ENCODE results near the gene LPP. TPM values are rescaled to one million over a fixed set of nuclear protein-coding genes. Genes with fewer than 3 reads are reported as not detected.
A peak's percentile ranks its signal among the peaks of the same experiment; 100 is the strongest.

Gene LPP
- total and polyA plus RNA-seq, 2 of the 4 experiments (the other 2 are of a cell fraction): 16.0 to 130 TPM

DNA sequence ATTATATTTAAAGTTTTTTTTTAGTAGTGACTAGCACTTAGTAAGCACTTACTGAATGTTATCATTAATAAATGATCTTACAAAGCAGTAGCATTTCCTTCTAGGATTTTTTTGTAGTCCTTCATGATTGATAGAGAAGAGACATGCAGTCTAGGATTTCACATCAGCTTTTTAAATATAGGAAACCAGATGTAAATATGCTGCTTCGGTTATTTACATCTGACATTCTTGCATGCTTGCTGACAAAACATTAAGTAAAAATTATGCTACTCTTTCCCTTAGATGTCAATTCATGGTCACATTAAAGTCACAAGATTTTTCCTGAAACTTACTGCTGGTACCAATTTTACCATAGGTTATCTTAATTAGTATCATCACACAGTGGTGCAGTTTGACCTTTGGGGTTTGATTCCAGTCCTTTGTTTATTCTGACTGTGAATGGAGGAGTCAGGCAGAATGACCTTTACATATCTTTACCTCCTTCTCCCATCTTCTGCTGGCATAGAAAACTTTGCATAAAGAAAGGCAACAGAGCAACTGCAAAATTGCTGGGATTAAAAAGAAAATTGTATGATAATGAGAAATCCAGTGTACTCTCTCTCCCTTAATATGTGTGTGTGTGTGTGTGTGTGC, 286.5 kb downstream of the LPP start:
- POLR2A ChIA-PET (ENCODE audit: unreplicated experiment): no interaction called here
- Histone ChIP-seq H2AK9ac (replicated peaks; ENCODE audit: low read depth, low read length, poor library complexity) (no peak overlapping the region), H3K4me1 (ENCODE audit: control insufficient read depth, insufficient read depth, low read length) (peaks cover 12% of the 10 kb centered on the region), H3K27ac (ENCODE audit: insufficient read depth, low read length) (no peak overlapping the region), H3K9me3 (ENCODE audit: control insufficient read depth, insufficient read depth, low read length) (0 out of 2 replicates have a peak, but pooled peaks cover 2% of the 10 kb centered on the region), H2BK5ac (ENCODE audit: low read depth, low read length, poor library complexity, severe bottlenecking) (no peak overlapping the region), H4K5ac (ENCODE audit: low read depth, low read length) (no peak overlapping the region), H4K8ac (ENCODE audit: low read depth in 2 of 2, low read length in 2 of 2) (no peak overlapping the region), H3K18ac (ENCODE audit: low read depth, low read length) (no peak overlapping the region), H3K4ac (ENCODE audit: low read depth, low read length) (no peak overlapping the region), H3K4me3 (ENCODE audit: insufficient read depth, low read depth, low read length) (no peak overlapping the region), H4K91ac (ENCODE audit: insufficient read depth, low read depth, low read length) (no peak overlapping the region), H2BK120ac (ENCODE audit: low read depth, low read length) (no peak overlapping the region), H3K79me1 (ENCODE audit: low read depth in 1 of 2, low read length in 2 of 2) (peaks cover 47 to 71% of the 10 kb centered on the region in 2 experiments), H2BK20ac (ENCODE audit: low read depth, low read length) (no peak overlapping the region), H2AFZ (replicated peaks; ENCODE audit: low read length, poor library complexity) (no peak overlapping the region), H3K4me2 (ENCODE audit: low read depth, low read length) (peak overlapping the region; percentile 29; the same call in 1 of the 2 replicates), H3K27me3 (ENCODE audit: control insufficient read depth, insufficient read depth, low read length) (no peaks in the 10 kb centered on the region), H2BK15ac (ENCODE audit: low read depth, low read length) (no peak overlapping the region), H2AK5ac (ENCODE audit: low read depth, low read length) (no peak overlapping the region), H4K20me1 (ENCODE audit: insufficient read depth, low read length) (peaks cover 20% of the 10 kb centered on the region; the same call in 1 of the 2 replicates), H3K56ac (ENCODE audit: extremely low read depth, insufficient read depth, low read length) (no peak overlapping the region), H3K14ac (replicated peaks; ENCODE audit: low read depth, low read length) (no peak overlapping the region), H3K23ac (ENCODE audit: low read depth, low read length) (no peak overlapping the region), H3K9me1 (ENCODE audit: insufficient read depth, low read length) (peaks cover 5% of the 10 kb centered on the region; the same call in 1 of the 2 replicates), H3K36me3 (ENCODE audit: control insufficient read depth, insufficient read depth, low read length) (peaks cover 7% of the 10 kb centered on the region; the same call in 1 of the 2 replicates), H3K9ac (ENCODE audit: low read depth, low read length) (no peak overlapping the region)
- WGBS, 2 experiments (ENCODE audit: extremely low coverage in 2 of 2, insufficient read length in 1 of 2): no CpG with 5 or more reads among the region's 1 CpG
- peak; percentile 41 for DNase-seq
- dilution Hi-C loops (cut with HindIII; ENCODE audit: low sequenced_read_pairs, unreplicated experiment) (no loop called here), in situ Hi-C loops (cut with MboI; ENCODE audit: low sequenced_read_pairs) (no loop called here), intact Hi-C loops (cut with micrococcal nuclease) (no loop called here)
- no TSS peak for BruUV-seq (replicated peaks)
- no peak for TF ChIP-seq MXI1 (IDR thresholded peaks at IDR 0.05; ENCODE audit: borderline replicate concordance, low read depth, low read length)
- no peak for TF ChIP-seq SMC3 (IDR thresholded peaks at IDR 0.05; ENCODE audit: low read depth, low read length)
- TF ChIP-seq, protein P1, sequence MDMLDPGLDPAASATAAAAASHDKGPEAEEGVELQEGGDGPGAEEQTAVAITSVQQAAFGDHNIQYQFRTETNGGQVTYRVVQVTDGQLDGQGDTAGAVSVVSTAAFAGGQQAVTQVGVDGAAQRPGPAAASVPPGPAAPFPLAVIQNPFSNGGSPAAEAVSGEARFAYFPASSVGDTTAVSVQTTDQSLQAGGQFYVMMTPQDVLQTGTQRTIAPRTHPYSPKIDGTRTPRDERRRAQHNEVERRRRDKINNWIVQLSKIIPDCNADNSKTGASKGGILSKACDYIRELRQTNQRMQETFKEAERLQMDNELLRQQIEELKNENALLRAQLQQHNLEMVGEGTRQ (IDR thresholded peaks at IDR 0.05; ENCODE audit: low read depth, low read length): no peak
- no peak for TF ChIP-seq CHD1 (IDR thresholded peaks at IDR 0.05; ENCODE audit: low read depth, low read length)
- no peak for TF ChIP-seq MAZ (IDR thresholded peaks at IDR 0.05; ENCODE audit: borderline replicate concordance, low read depth, low read length)
- no peak for TF ChIP-seq CEBPB (IDR thresholded peaks at IDR 0.05; ENCODE audit: low read depth, low read length)
- no peak for TF ChIP-seq RAD21 (IDR thresholded peaks at IDR 0.05; ENCODE audit: low read length)
- no peak for TF ChIP-seq BHLHE40 (IDR thresholded peaks at IDR 0.05; ENCODE audit: low read depth, low read length)
- TF ChIP-seq POLR2A (IDR thresholded peaks at IDR 0.05; ENCODE audit: low read depth, low read length): no peak
- TF ChIP-seq NFE2L2 (IDR thresholded peaks at IDR 0.05; ENCODE audit: low read depth, low read length): no peak
- TF ChIP-seq, protein P2, sequence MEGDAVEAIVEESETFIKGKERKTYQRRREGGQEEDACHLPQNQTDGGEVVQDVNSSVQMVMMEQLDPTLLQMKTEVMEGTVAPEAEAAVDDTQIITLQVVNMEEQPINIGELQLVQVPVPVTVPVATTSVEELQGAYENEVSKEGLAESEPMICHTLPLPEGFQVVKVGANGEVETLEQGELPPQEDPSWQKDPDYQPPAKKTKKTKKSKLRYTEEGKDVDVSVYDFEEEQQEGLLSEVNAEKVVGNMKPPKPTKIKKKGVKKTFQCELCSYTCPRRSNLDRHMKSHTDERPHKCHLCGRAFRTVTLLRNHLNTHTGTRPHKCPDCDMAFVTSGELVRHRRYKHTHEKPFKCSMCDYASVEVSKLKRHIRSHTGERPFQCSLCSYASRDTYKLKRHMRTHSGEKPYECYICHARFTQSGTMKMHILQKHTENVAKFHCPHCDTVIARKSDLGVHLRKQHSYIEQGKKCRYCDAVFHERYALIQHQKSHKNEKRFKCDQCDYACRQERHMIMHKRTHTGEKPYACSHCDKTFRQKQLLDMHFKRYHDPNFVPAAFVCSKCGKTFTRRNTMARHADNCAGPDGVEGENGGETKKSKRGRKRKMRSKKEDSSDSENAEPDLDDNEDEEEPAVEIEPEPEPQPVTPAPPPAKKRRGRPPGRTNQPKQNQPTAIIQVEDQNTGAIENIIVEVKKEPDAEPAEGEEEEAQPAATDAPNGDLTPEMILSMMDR (conservative IDR thresholded peaks at IDR 0.05; ENCODE audit: low read depth, low read length): no peak
- TF ChIP-seq RCOR1 (IDR thresholded peaks at IDR 0.05; ENCODE audit: insufficient replicate concordance, low read length): no peak
- TF ChIP-seq FOS (IDR thresholded peaks at IDR 0.05; ENCODE audit: low read depth, low read length): no peak
- TF ChIP-seq, protein P3, sequence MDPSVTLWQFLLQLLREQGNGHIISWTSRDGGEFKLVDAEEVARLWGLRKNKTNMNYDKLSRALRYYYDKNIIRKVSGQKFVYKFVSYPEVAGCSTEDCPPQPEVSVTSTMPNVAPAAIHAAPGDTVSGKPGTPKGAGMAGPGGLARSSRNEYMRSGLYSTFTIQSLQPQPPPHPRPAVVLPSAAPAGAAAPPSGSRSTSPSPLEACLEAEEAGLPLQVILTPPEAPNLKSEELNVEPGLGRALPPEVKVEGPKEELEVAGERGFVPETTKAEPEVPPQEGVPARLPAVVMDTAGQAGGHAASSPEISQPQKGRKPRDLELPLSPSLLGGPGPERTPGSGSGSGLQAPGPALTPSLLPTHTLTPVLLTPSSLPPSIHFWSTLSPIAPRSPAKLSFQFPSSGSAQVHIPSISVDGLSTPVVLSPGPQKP (IDR thresholded peaks at IDR 0.05; ENCODE audit: borderline replicate concordance, low read depth, low read length): no peak
- TF ChIP-seq MAFK (IDR thresholded peaks at IDR 0.05; ENCODE audit: low read depth, low read length): no peak
- no peak for TF ChIP-seq RFX5 (IDR thresholded peaks at IDR 0.05; ENCODE audit: low read depth, low read length)
- ATAC-seq (ENCODE audit: low read depth): peak; percentile 59
- CTCF ChIA-PET: no interaction called here
